ENCODE measurements around the gene NOP56.
A peak's percentile ranks its signal among the peaks of the same experiment; 100 is the strongest.
"Not testable (repeated sequence)": the region's sequence is repeated elsewhere in the genome, so short reads cannot be mapped to it uniquely, and the experiment has no call there.

Gene NOP56

GRCh38 chr20:2691127-2691526 is 38.7 kb downstream of the NOP56 start:
- Histone ChIP-seq H3K4me1 (ENCODE audit: control insufficient read depth, low read depth, low read length) (peaks cover 9% of the 10 kb centered on the region), H3K9ac (ENCODE audit: low read length) (no peak overlapping the region), H3K36me3 (ENCODE audit: control insufficient read depth, low read depth, low read length) (no peaks in the 10 kb centered on the region), H3K9me3 (ENCODE audit: control insufficient read depth, low read depth, low read length) (no peaks in the 10 kb centered on the region), H3K27me3 (ENCODE audit: control insufficient read depth, insufficient read depth, low read length) (peaks cover 89% of the 10 kb centered on the region), H3K4me3 (ENCODE audit: low read length) (no peak overlapping the region), H3K27ac (ENCODE audit: low read length) (no peak overlapping the region)

DNA sequence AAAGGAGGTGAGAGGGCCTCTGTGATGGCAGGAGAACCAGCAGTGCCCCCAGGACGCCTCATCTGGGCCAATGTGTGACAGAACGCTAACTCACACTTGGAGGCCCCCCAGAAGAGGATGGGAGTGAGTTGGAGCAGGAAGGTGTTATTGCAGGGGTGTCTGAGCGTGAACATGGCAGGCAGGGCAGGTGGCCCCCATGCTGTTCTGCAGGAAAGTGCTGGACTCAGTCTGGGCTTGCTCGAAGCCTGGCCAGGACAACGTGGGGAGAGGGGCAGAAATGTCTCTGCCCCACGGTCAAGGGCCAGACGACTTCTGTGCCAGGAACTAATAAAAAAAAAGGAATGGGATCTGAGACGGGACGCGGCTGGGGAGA is 39.2 kb downstream of the NOP56 start:
- no peaks in the 10 kb centered on the region for H3K9me3 ChIP-seq (ENCODE audit: control insufficient read depth, low read depth, low read length)
- no peak overlapping the region for H3K27ac ChIP-seq (ENCODE audit: low read length)
- H3K9ac ChIP-seq (ENCODE audit: low read length): no peak overlapping the region
- H3K36me3 ChIP-seq (ENCODE audit: control insufficient read depth, low read depth, low read length): no peaks in the 10 kb centered on the region
- peak overlapping the region; percentile 40 for H3K4me3 ChIP-seq (ENCODE audit: low read length)
- peaks cover 90% of the 10 kb centered on the region for H3K27me3 ChIP-seq (ENCODE audit: control insufficient read depth, insufficient read depth, low read length)
- H3K4me1 ChIP-seq (ENCODE audit: control insufficient read depth, low read depth, low read length): peaks cover 9% of the 10 kb centered on the region

DNA sequence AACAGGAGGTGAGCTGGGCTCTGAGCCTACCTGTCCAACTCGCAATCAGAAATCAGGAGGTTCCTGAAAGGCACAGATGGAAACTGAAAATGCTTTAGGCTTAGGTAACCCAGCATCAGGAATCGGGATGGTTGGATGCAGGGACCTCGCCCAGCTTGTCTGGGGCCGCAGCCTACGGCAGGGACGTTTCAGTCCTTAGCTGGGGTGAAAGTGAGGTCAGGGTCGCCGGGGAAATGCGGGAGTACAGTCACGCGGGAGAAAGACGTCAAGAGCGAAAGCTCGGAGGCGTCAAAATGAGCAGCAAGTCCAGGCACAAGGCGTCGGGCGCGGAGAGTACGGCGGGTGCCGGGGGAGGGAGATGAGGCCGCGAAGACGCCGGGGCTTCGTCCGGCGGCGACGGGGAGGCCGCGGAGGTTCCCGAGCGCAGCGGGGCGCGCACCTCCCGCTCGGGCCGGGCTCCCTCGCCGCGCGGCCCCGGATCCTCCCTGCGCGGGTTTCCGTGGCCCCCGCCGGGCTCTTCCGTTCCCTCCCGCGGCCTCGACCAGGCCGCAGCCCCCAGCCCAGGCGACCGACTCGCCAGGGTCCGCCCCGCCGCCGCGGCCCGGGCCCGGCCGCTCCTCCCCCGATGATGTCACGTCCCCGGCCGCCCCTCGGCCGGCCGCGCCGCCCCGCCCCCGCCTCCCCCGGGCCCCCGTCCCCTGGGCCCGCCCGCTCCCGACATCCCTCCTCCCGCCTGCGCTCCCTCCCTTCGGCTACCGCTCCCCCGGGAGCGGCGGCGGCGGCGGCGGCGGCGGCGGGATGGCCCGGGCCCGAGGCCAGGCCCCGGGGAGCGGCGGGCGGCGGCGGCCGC is 39.8 kb downstream of the NOP56 start, which contains the start of gene EBF4:
TSS of gene EBF4 (plus strand) at position 745 of the 850 bp plus-strand sequence. CDS start 866 bp downstream, outside the sequence.
- Histone ChIP-seq H3K36me3 (ENCODE audit: control insufficient read depth, low read depth, low read length) (no peaks in the 10 kb centered on the region), H3K27me3 (ENCODE audit: control insufficient read depth, insufficient read depth, low read length) (peaks cover 89% of the 10 kb centered on the region), H3K9me3 (ENCODE audit: control insufficient read depth, low read depth, low read length) (no peaks in the 10 kb centered on the region), H3K27ac (ENCODE audit: low read length) (no peak within 1 kb of the TSS), H3K4me3 (ENCODE audit: low read length) (peak within 1 kb of the TSS; percentile 40), H3K9ac (ENCODE audit: low read length) (no peak within 1 kb of the TSS), H3K4me1 (ENCODE audit: control insufficient read depth, low read depth, low read length) (peaks cover 9% of the 10 kb centered on the region)

DNA sequence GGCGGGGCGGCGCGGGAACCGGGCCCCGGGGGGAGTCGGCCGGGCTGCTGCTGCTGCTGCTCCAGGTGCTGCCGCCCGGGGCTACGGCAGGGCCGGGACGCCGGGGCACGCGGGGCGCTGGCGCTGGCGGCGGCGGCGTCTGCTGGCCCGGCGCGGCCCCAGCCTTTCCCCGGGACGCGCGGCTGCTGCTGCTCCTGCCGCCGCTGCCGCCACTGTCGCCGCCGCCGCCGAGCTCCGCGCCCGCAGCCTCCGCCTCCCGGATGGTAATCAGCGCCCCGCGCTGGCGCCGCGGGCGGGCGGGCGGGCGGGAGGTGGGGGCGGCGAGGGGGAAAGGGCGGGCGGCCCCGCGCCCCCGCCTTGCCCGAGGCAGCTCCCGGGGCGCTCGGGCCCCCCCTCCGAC is 40.5 kb downstream of the NOP56 start:
- peaks cover 9% of the 10 kb centered on the region for H3K4me1 ChIP-seq (ENCODE audit: control insufficient read depth, low read depth, low read length)
- no peaks in the 10 kb centered on the region for H3K36me3 ChIP-seq (ENCODE audit: control insufficient read depth, low read depth, low read length)
- no peak overlapping the region for H3K4me3 ChIP-seq (ENCODE audit: low read length)
- no peak overlapping the region for H3K27ac ChIP-seq (ENCODE audit: low read length)
- peaks cover 82% of the 10 kb centered on the region for H3K27me3 ChIP-seq (ENCODE audit: control insufficient read depth, insufficient read depth, low read length)
- H3K9me3 ChIP-seq (ENCODE audit: control insufficient read depth, low read depth, low read length): no peaks in the 10 kb centered on the region
- no peak overlapping the region for H3K9ac ChIP-seq (ENCODE audit: low read length)

DNA sequence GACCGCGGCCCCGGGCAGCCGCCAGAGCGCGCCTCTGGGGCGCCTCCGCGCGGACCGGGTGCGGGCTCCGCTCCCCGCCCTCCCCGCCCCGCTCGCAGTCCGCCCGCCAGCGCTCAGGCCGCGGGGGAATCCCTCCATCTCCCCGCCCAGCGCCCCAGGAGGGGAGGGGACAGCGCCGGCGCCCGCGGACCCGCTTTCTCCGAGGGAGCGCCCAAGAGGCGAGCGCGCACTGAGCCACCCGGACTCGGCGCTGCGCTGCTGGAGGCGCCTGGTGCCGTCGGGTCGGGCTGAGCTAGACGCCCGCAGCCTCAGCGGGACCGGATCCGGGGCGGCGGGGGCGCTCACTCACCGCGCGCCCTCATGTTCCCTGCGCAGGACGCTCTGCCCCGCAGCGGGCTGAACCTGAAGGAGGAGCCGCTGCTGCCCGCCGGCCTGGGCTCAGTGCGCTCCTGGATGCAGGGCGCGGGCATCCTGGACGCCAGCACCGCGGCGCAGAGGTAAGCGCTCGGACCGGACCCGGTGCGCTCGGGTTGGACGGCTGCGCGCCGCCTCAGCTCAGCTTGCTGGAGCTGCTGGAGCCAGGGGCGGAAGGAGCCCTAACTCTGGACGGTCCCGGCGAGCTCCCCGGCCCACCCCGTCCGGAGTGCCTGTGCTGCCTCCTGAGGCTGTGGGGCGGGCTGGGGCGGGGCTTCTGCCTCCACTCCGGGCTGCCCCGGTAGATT is 41.0 kb downstream of the NOP56 start:
- H3K27me3 ChIP-seq (ENCODE audit: control insufficient read depth, insufficient read depth, low read length): peaks cover 77% of the 10 kb centered on the region
- no peak overlapping the region for H3K9ac ChIP-seq (ENCODE audit: low read length)
- H3K4me1 ChIP-seq (ENCODE audit: control insufficient read depth, low read depth, low read length): peaks cover 9% of the 10 kb centered on the region
- no peak overlapping the region for H3K27ac ChIP-seq (ENCODE audit: low read length)
- peak overlapping the region; percentile 12 for H3K4me3 ChIP-seq (ENCODE audit: low read length)
- no peaks in the 10 kb centered on the region for H3K9me3 ChIP-seq (ENCODE audit: control insufficient read depth, low read depth, low read length)
- H3K36me3 ChIP-seq (ENCODE audit: control insufficient read depth, low read depth, low read length): no peaks in the 10 kb centered on the region

- H3K9me3 ChIP-seq (ENCODE audit: control insufficient read depth, low read depth, low read length): no peaks in the 10 kb centered on the region
- peak overlapping the region; percentile 12 for H3K4me3 ChIP-seq (ENCODE audit: low read length)
- H3K27me3 ChIP-seq (ENCODE audit: control insufficient read depth, insufficient read depth, low read length): peaks cover 76% of the 10 kb centered on the region
Observed at GRCh38 chr20:2694008-2694471, 41.6 kb downstream of the NOP56 start.

GRCh38 chr20:2694519-2694918 is 42.1 kb downstream of the NOP56 start:
- Histone ChIP-seq H3K27ac (ENCODE audit: low read length) (no peak overlapping the region), H3K9ac (ENCODE audit: low read length) (no peak overlapping the region), H3K27me3 (ENCODE audit: control insufficient read depth, insufficient read depth, low read length) (peaks cover 76% of the 10 kb centered on the region), H3K36me3 (ENCODE audit: control insufficient read depth, low read depth, low read length) (no peaks in the 10 kb centered on the region), H3K9me3 (ENCODE audit: control insufficient read depth, low read depth, low read length) (no peaks in the 10 kb centered on the region), H3K4me1 (ENCODE audit: control insufficient read depth, low read depth, low read length) (peaks cover 9% of the 10 kb centered on the region), H3K4me3 (ENCODE audit: low read length) (peak overlapping the region; percentile 12)

More at GRCh38 chr20:2694008-2694471, 41.6 kb downstream of the NOP56 start:
- no peak overlapping the region for H3K9ac ChIP-seq (ENCODE audit: low read length)
- no peak overlapping the region for H3K27ac ChIP-seq (ENCODE audit: low read length)
- peaks cover 9% of the 10 kb centered on the region for H3K4me1 ChIP-seq (ENCODE audit: control insufficient read depth, low read depth, low read length)
- H3K36me3 ChIP-seq (ENCODE audit: control insufficient read depth, low read depth, low read length): no peaks in the 10 kb centered on the region

DNA sequence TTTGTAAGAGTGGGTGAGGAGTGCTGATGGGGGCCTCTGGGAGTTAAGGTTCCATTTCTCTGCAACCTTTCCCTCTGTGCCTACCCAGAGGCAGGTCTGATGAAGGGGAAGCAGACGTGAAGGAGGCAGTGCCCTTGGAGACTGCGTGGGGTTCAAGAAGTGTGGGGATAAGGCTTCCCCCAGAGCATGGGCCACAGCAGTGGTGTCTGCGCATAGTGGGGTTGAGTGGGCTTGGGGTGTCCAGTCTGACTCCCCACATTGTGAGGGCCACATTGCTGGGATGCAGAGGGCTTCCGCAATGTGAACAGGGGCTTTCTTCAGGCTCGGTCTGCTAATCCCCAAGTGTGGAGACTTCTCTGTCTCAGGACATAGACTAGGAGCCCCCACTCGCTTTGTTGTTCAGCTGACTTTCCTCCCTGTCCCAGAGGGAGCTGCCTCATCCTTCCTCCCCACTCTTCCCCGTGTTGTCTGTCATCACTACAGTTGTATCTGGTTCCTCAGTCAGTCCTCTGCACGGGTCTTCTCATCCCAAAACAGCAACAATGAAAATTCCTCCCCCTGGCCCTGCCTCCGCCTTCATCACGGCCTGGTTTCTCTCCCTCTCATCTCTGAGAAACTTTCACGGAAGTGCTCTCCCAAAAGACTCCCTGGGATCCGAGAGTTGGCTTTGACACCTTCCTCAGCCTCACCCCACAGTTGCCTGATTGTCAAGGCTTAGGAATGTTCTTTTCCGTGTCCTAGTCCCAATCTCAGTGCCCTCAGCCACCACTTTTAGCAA is 43.0 kb downstream of the NOP56 start:
- no peaks in the 10 kb centered on the region for H3K36me3 ChIP-seq (ENCODE audit: control insufficient read depth, low read depth, low read length)
- peaks cover 12% of the 10 kb centered on the region for H3K4me1 ChIP-seq (ENCODE audit: control insufficient read depth, low read depth, low read length)
- H3K4me3 ChIP-seq (ENCODE audit: low read length): no peak overlapping the region
- H3K9me3 ChIP-seq (ENCODE audit: control insufficient read depth, low read depth, low read length): no peaks in the 10 kb centered on the region
- H3K27me3 ChIP-seq (ENCODE audit: control insufficient read depth, insufficient read depth, low read length): peaks cover 76% of the 10 kb centered on the region
- no peak overlapping the region for H3K27ac ChIP-seq (ENCODE audit: low read length)
- no peak overlapping the region for H3K9ac ChIP-seq (ENCODE audit: low read length)

GRCh38 chr20:2695984-2696525 is 43.6 kb downstream of the NOP56 start:
- H3K9me3 ChIP-seq (ENCODE audit: control insufficient read depth, low read depth, low read length); H3K36me3 ChIP-seq (ENCODE audit: control insufficient read depth, low read depth, low read length); H3K27ac ChIP-seq (ENCODE audit: low read length); H3K9ac ChIP-seq (ENCODE audit: low read length); H3K4me3 ChIP-seq (ENCODE audit: low read length): not testable (repeated sequence)
- H3K4me1 ChIP-seq (ENCODE audit: control insufficient read depth, low read depth, low read length): peaks cover 18% of the 10 kb centered on the region
- peaks cover 76% of the 10 kb centered on the region for H3K27me3 ChIP-seq (ENCODE audit: control insufficient read depth, insufficient read depth, low read length)

DNA sequence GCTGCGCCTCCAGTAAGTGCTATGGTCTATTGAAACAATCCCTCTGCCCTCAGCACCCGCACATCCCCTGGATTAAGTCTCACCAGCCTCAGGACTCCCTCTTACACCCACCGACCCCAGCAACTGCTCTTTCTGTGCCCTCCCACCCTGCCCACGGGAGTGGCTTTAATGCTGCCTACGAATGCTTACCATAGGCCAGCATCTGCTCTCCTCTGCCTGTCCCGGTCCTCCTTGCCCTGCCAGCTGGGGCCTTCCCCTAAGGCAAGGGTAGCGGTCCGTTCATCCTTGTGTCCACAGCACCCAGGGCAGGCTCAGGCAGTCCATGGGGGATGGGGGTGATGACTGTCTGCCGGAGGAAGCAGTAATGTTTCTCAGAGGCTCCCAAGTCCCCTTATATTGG is 44.2 kb downstream of the NOP56 start:
- Histone ChIP-seq H3K4me1 (ENCODE audit: control insufficient read depth, low read depth, low read length) (peaks cover 24% of the 10 kb centered on the region), H3K9me3 (ENCODE audit: control insufficient read depth, low read depth, low read length) (no peaks in the 10 kb centered on the region), H3K4me3 (ENCODE audit: low read length) (no peak overlapping the region), H3K9ac (ENCODE audit: low read length) (no peak overlapping the region), H3K36me3 (ENCODE audit: control insufficient read depth, low read depth, low read length) (no peaks in the 10 kb centered on the region), H3K27ac (ENCODE audit: low read length) (no peak overlapping the region), H3K27me3 (ENCODE audit: control insufficient read depth, insufficient read depth, low read length) (peaks cover 75% of the 10 kb centered on the region)

GRCh38 chr20:2697768-2698167 is 45.3 kb downstream of the NOP56 start:
- Histone ChIP-seq H3K4me1 (ENCODE audit: control insufficient read depth, low read depth, low read length) (peaks cover 24% of the 10 kb centered on the region), H3K27me3 (ENCODE audit: control insufficient read depth, insufficient read depth, low read length) (peaks cover 68% of the 10 kb centered on the region), H3K27ac (ENCODE audit: low read length) (no peak overlapping the region), H3K36me3 (ENCODE audit: control insufficient read depth, low read depth, low read length) (no peaks in the 10 kb centered on the region), H3K4me3 (ENCODE audit: low read length) (no peak overlapping the region), H3K9ac (ENCODE audit: low read length) (no peak overlapping the region), H3K9me3 (ENCODE audit: control insufficient read depth, low read depth, low read length) (no peaks in the 10 kb centered on the region)

Data from iPS-18a (cell line).